ENCODE measurements around the gene RRBP1.

RRBP1 gene

DNA sequence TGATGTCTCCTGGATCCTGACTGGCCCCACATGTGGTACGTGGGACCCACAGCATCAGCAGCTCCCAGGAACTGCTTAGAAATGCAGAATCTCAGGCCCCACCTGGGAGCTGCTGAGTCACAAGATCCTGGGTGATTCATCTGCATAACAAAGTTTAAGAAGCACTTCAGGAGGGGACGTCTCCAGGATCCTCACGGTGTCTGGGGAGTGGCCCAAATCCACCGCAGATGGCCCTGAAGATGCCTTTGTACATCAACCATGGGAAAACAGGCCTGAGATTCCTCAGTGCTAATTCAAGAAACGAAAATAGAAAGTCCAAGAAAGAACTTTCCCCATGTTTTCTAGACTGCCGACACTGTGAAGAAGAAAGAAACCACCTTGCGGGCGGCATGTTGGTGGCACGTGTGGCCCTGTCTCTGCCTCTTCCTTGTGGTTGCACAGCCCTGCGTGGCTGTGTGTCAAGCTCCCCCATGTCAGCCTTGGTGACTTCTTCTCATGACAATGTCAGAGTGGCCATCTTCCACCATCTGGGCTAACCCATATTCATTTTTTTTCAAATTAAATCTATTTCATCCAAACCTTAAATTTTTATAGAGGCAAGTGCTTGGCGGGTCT, 26.1 kb downstream of the RRBP1 start:
- peak; percentile 39 for ATAC-seq
- Mint-ChIP-seq H3K27me3 (no peaks in the 10 kb centered on the region), H3K36me3 (ENCODE audit: low read depth) (peaks cover 23% of the 10 kb centered on the region), H3K27ac (no peak overlapping the region), H3K4me1 (peaks cover 16% of the 10 kb centered on the region), H3K9me3 (no peaks in the 10 kb centered on the region), H3K4me3 (no peak overlapping the region)
- DNase-seq = no peak

DNA sequence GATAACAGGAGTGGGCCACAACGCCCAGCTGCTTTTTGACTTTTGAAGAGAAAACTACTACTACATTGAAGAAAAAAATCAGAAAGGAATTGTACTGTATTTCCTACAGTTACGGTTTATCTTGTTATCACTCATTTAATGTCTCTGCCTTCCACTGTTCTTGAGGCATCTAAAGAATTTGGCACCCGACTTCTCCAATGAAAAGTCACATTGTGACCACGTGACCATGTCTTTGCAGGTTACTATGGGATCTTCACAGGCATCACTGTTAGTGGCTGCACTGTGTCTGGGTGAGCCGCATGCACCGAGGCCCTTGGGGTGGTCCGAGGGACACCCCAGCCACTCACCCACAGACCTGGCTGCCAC, 26.8 kb downstream of the RRBP1 start:
- H3K9me3 Mint-ChIP-seq = no peaks in the 10 kb centered on the region
- no peak overlapping the region for H3K27ac Mint-ChIP-seq
- peaks cover 22% of the 10 kb centered on the region for H3K36me3 Mint-ChIP-seq (ENCODE audit: low read depth)
- peaks cover 15% of the 10 kb centered on the region for H3K4me1 Mint-ChIP-seq
- no peaks in the 10 kb centered on the region for H3K27me3 Mint-ChIP-seq
- DNase-seq = no peak
- ATAC-seq = no peak
- no peak overlapping the region for H3K4me3 Mint-ChIP-seq

DNA sequence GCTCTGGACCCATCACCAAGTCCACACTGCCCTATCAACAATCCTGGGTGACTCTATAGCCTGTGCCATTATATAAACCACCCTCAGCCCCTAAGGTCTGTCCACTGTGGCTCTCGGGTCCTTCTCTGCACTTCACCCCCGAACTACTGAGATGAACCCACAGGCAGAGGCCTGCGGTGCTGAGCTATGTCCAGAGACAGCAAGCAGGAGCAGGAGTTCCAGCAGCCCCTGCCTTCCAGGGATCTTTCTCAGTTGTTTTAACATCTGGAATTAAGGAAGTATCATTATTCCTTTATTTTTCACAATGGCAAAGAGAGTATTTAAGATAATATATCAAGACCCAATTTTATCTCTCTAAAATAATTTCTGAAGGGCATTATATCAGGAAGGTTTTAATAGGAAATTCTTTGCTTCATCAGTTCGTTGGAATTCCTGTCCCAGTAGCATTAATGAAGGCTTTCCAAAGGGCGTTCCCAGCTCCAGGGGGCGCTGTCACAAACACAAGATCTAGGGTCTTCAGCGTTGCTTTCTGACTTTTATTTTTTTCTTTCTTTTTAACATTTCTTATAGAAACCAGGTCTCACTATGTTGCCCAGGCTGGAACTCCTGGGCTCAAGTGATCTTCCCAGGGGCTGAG, 27.3 kb downstream of the RRBP1 start:
- H3K9me3 Mint-ChIP-seq = no peaks in the 10 kb centered on the region

DNA sequence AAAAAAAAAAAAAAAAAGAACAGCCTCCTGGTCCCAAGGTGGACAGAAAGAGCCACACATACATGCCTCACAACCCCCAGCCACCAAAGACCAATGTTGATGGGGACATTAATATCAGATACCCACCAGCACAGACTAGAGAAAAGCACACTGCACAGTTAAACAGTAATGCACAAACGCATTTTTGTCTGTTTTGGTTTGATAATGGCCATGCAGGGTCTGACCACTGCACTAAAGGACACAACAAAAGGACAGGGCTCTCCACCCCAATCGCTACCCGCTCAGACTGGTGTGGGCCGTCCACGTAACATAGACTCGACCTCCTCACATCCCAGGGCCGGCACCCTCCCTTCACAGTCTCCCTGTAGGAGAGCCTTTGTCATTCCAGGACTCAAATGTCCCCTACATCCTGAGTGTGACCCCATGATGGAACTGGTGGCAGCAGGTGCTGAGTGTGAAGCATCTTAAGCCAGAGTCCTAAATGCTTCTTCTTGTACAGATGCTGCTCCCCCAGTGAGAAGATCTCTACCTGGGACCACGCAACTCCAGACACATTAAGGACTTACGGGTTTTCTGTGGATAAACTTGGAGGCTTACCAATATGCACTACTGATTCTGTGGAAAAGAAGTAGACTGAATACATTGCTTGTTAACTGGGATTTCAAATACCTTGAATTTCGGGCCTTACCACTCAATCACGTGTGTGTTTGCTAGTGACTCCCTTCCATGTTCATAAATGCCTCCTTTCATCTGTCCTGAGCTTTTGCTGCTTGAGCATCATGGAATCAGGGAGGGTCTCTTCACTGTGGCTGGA, 28.0 kb downstream of the RRBP1 start:
- H3K27ac Mint-ChIP-seq = no peak overlapping the region
- H3K27me3 Mint-ChIP-seq = no peaks in the 10 kb centered on the region
- H3K4me3 Mint-ChIP-seq = no peak overlapping the region
- peaks cover 17% of the 10 kb centered on the region for H3K36me3 Mint-ChIP-seq (ENCODE audit: low read depth)
- no peaks in the 10 kb centered on the region for H3K9me3 Mint-ChIP-seq
- ATAC-seq = no peak
- peaks cover 23% of the 10 kb centered on the region for H3K4me1 Mint-ChIP-seq
- DNase-seq = no peak

More for the DNA sequence above, 27.3 kb downstream of the RRBP1 start:
- Mint-ChIP-seq H3K4me3 (no peak overlapping the region), H3K36me3 (ENCODE audit: low read depth) (peaks cover 19% of the 10 kb centered on the region), H3K4me1 (peaks cover 18% of the 10 kb centered on the region), H3K27me3 (no peaks in the 10 kb centered on the region), H3K27ac (no peak overlapping the region)
- ATAC-seq (no peak), DNase-seq (peak; percentile 20)

DNA sequence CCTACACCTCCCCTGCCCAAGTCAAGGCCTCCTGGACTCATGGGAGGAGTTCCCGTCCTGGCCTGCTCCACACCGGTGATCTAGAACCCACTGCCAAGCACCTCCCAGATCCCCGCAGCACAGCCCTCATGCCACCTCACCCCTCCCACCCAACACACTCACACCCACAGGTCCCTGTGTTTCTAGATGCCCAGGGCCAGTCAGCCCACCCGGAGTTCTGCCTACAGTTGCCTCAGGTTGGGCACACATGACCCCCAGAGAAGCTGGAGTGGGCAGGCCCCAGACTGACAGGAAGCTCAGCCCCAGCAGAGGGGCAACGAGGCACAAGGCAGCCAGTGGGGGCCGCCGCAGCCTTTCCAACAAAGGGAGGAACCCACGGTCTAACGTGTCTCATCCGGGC, 29.6 kb downstream of the RRBP1 start:
- peaks cover 35% of the 10 kb centered on the region for H3K4me1 Mint-ChIP-seq
- peaks cover 7% of the 10 kb centered on the region for H3K36me3 Mint-ChIP-seq (ENCODE audit: low read depth)
- no peak overlapping the region for H3K27ac Mint-ChIP-seq
- no peaks in the 10 kb centered on the region for H3K9me3 Mint-ChIP-seq
- H3K4me3 Mint-ChIP-seq = no peak overlapping the region
- ATAC-seq (no peak), DNase-seq (no peak)
- H3K27me3 Mint-ChIP-seq = no peaks in the 10 kb centered on the region

DNA sequence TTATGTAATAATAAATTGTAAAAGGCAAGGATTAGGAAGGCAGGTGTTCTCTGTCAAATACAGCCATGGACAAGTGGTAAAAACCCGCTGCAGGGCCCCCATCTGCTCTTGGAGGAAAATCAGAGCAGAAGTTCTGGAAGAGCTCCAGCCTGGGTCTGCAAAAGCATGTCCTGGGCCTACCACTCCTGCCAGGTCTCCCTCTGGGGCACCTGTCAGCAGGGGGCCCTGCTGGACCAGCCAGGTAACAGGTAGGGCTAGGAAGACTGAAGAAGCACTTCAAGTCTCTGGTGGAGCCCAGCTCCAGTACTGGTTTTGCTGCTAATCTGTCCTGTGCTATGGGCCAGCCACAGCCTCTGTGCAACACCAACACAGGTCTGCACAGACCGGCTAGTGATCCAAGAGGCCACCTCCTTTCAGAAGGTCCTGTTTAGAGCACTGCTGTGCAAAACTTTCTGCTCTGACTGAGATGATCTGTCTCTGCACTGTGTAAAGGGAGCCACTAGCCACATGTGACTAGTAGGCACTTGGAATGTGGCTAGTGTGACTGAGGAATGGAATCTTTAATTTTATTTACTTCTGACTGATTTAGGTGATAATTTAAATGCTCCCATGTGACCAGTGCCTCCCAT, 30.2 kb downstream of the RRBP1 start:
- no peaks in the 10 kb centered on the region for H3K9me3 Mint-ChIP-seq
- no peak overlapping the region for H3K27ac Mint-ChIP-seq
- peaks cover 35% of the 10 kb centered on the region for H3K4me1 Mint-ChIP-seq
- no peak overlapping the region for H3K4me3 Mint-ChIP-seq
- no peak for ATAC-seq
- no peak for DNase-seq
- H3K27me3 Mint-ChIP-seq = no peaks in the 10 kb centered on the region
- peaks cover 4% of the 10 kb centered on the region for H3K36me3 Mint-ChIP-seq (ENCODE audit: low read depth)

DNA sequence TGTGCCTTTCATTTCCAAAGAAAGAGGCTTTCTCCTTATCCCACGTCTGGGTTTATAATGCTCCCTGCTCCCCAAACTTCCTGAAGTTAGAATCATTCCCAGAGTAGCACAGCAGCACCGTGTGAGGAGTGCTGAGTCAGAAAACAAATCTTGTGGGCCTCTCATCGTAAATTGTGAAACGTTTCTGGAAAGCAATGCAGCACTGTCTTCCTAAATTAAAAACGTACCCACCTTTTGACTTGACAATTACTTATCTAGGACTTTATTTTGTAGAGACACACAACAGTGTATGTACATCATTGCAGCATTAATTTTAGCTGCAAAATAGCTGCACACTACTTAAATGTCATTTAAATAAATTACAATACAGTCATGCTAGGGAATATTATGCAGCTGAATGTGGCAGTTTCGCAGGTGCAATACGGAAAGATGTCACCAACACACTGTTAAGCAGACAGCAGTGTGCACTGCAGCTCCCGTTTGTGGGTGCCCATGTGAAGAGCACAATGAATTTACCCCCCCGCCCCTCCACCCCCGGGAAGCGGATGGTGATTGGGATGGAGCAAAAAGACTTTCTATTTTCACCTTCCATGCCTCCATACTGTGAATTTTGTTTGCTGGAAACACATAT, 30.8 kb downstream of the RRBP1 start:
- DNase-seq (no peak), ATAC-seq (no peak)
- H3K9me3 Mint-ChIP-seq = no peaks in the 10 kb centered on the region
- no peaks in the 10 kb centered on the region for H3K27me3 Mint-ChIP-seq
- no peaks in the 10 kb centered on the region for H3K36me3 Mint-ChIP-seq (ENCODE audit: low read depth)
- no peak overlapping the region for H3K27ac Mint-ChIP-seq
- H3K4me3 Mint-ChIP-seq = no peak overlapping the region
- H3K4me1 Mint-ChIP-seq = peaks cover 32% of the 10 kb centered on the region

DNA sequence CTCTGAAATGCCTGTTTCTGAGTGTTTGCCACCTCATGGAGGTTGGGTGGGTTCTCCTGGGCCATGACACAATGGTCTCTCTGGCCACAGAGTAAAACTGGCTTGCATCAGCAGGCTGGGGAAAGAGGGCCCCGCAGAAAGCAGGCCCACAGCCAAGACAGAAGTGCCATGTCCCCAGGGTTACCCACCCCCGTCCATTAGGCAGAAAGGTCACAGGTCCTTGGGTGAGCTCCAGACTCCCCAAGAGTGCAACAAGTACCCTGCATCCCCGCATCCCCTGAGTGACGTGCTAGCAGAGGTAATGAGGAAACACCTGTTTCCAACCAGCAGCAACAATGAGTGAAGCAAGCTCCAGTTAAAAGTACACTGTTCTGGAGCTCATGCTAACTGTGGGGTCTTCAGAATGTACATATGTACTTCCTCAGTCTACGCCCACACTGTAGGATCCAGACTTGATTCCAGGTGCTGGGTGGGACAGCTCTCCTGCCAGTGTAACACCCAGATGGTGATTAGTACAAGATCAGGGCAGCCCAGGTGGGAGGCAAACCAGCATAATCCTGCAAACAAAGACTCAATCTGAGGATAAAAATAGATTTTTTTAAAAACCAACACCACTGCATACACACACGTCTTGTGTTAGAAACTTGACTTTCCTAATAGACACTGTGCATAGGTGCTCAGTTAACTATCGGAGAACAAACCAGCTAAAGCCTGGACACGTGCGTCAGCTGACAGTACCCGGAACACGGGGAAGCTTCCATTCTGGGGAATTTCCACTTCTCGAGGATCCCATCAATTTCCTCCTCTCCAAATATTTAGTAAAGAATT, 31.5 kb downstream of the RRBP1 start:
- Mint-ChIP-seq H3K4me1 (peaks cover 27% of the 10 kb centered on the region), H3K9me3 (no peaks in the 10 kb centered on the region), H3K27ac (no peak overlapping the region), H3K4me3 (no peak overlapping the region), H3K27me3 (no peaks in the 10 kb centered on the region), H3K36me3 (ENCODE audit: low read depth) (no peaks in the 10 kb centered on the region)
- no peak for DNase-seq
- ATAC-seq = no peak

DNA sequence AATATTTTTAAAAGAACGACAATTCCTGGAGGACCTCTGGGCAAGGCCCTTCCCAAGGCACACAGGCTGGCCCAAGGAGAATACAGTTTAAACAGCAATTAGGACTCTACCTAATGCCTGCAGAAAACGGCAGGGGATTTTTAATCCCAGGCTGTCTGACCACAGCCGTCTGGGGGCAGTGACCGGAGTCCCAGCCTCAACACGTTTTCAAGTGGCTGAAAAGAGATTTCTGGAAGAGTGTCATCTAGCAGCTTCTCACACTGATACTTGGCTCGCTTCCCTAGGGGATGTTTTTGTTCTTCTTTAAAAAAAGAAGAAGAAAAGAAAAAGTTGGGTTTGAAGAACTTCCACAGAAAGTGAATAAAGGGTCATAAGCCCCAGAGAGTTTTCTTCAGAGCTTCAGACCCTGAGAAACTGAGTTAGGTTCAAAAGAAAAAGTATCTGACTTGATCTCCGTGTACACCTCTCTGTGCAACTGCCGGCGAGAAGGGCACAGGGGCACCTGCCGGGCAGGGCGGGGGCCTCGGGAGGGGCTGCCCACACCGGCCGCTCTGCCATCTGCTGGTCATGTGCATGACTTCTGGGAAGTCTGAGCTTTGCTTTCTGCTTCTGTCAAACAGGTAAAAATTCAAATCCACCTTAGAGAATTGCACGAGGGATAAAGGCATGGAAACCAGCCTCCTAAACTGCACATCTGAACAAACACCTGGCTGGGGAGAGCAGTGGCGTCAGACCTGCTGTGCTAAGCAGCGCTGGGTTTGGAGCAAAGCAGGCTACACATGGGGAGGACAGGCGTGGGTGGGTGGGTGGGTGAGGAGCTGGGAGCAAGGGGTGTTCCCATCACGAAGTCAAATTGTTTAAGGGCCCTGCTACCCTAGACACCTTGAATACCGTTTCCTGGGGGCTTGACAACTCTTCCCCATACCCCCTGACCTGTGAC, 33.0 kb downstream of the RRBP1 start:
- Mint-ChIP-seq H3K27ac (no peak overlapping the region), H3K4me3 (no peak overlapping the region), H3K4me1 (peaks cover 26% of the 10 kb centered on the region), H3K27me3 (no peaks in the 10 kb centered on the region), H3K9me3 (no peaks in the 10 kb centered on the region), H3K36me3 (ENCODE audit: low read depth) (no peaks in the 10 kb centered on the region)
- ATAC-seq (peak; percentile 49), DNase-seq (peak; percentile 57)

DNA sequence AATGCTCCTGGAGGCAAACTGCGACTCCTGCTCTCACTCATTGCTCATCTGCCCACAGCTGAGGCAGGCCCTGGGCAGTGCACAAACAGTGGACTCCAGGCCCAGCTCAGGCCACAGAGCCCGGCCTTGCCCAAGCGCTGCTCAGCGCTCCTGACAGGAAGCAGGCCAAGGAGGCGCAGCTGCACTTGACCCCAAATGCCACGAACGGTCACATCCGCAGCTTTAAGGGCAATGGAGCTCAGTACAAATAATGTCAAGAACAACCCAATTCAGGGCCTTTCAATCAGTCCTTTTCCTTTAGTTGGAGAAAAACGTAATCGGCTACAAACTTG, 33.8 kb downstream of the RRBP1 start:
- Mint-ChIP-seq H3K9me3 (no peaks in the 10 kb centered on the region), H3K27ac (no peak overlapping the region), H3K4me3 (no peak overlapping the region), H3K36me3 (ENCODE audit: low read depth) (no peaks in the 10 kb centered on the region), H3K27me3 (no peaks in the 10 kb centered on the region), H3K4me1 (peaks cover 28% of the 10 kb centered on the region)
- ATAC-seq = no peak
- DNase-seq = no peak

DNA sequence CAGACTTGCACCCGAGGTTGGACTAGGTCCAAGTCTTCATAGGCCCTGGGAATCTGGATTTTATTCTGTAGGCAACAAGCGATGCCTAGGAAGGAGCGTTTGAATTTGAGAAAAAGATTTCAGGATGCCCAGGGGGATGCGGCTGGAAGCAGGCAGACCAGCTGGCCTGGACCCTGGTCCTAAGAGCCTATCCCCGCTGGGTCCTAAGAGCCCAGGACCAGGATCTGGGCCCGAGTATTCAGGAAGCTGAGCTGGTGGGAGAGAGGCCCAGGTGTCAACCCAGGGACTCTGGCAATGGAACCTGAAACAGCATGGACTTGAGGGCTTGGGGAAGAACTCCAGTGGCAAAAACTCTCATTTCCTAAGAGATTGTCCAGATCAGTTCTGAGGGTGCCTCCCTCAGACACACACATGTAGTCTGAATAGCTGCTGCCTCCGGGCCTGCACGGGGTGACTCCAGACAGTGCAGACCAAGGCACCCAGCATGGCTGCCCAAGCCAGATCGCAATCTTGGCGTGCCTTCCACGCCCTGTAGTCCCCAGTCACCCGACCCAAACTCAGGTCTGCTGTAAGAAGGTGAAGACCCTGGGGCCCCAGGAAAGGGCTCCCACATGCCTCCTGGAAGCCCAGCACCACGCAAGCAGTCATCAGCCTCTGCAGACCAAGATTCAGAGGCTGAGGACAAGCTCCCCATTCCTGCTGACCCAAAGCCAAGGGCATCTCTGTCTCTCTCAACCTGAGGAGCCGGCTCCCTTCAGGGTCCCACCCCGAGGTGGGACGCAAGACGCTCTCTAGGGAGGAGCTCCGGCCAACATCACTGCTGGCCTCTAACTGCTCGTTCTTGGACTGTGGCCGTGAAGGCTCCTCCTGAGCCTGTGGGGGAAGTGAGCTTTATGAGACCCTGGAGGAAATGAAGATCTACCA, 34.4 kb downstream of the RRBP1 start:
- Mint-ChIP-seq H3K9me3 (no peaks in the 10 kb centered on the region), H3K4me3 (no peak overlapping the region), H3K36me3 (ENCODE audit: low read depth) (no peaks in the 10 kb centered on the region), H3K4me1 (peaks cover 28% of the 10 kb centered on the region), H3K27ac (no peak overlapping the region), H3K27me3 (no peaks in the 10 kb centered on the region)
- DNase-seq (no peak), ATAC-seq (no peak)

DNA sequence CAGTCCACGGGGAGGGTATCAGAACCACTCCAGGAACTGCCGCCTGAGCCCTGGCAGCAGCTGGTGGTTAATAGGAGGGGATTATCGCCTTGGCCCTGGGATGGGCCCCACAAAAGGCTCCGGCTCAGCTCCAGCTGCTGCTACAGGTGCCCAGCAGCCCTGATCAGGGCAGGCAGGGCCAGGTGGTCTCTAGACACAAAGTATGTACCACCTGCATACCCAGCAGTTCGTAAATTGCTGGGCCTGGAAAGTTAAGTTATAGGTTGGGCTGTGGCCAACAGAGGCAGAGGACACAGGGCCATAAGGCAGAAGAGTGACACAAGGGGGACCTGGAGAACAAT, 35.1 kb downstream of the RRBP1 start:
- H3K36me3 Mint-ChIP-seq (ENCODE audit: low read depth) = no peaks in the 10 kb centered on the region
- H3K9me3 Mint-ChIP-seq = no peaks in the 10 kb centered on the region
- H3K4me1 Mint-ChIP-seq = peaks cover 28% of the 10 kb centered on the region
- H3K4me3 Mint-ChIP-seq = no peak overlapping the region
- ATAC-seq (no peak), DNase-seq (no peak)
- H3K27ac Mint-ChIP-seq = no peak overlapping the region
- no peaks in the 10 kb centered on the region for H3K27me3 Mint-ChIP-seq

All from activated naive CD8-positive, alpha-beta T cell treated with anti-CD3 and anti-CD28 coated beads, Interleukin-2, amount 50 U/mL, for 24 hours (primary cell).